OCI-LY3 (cell line): ENCODE results near the gene MACROD2.

Experiments
- H2AFZ ChIP-seq: fragments of 200-600, 300-600 bp; shearing (Covaris generic); 2 replicates; pipeline ENCODE4 v1.6.0; 2014; ENCODE audit warnings: antibody characterized with exemption, low read depth, low read length
- H3K27ac ChIP-seq: fragments of 200-600, 300-600 bp; sonication (generic); 2 replicates; pipeline ENCODE4 v1.5.1; 2014; ENCODE audit warnings: mild to moderate bottlenecking, low read length, moderate library complexity, mixed read lengths
- H3K27me3 ChIP-seq: fragments of 200-600, 300-600 bp; sonication (generic); 2 replicates; pipeline ENCODE4 v1.6.1; 2014; ENCODE audit warnings: low read depth, low read length, mixed read lengths
- H3K36me3 ChIP-seq: fragments of 200-600, 300-600 bp; sonication (generic); replicated peaks from 2 replicates; pipeline ENCODE3; 2014; ENCODE audit warnings: low read depth, low read length, mixed read lengths
- H3K4me1 ChIP-seq: fragments of 300-600, 200-600 bp; sonication (generic); 2 replicates; pipeline ENCODE4 v1.6.1; 2014; ENCODE audit warnings: low read length, mixed read lengths
- H3K4me2 ChIP-seq: fragments of 200-600, 300-600 bp; sonication (generic); 2 replicates; pipeline ENCODE4 v1.6.1; 2014; ENCODE audit warnings: low read length, mixed read lengths
- H3K4me3 ChIP-seq: fragments of 300-600, 200-600 bp; sonication (generic); 2 replicates; pipeline ENCODE4 v1.5.1; 2014; ENCODE audit warnings: antibody characterized with exemption, mild to moderate bottlenecking, low read length, moderate library complexity
- H3K79me2 ChIP-seq: fragments of 300-600, 200-600 bp; shearing (Covaris generic); 2 replicates; pipeline ENCODE4 v1.6.1; 2014; ENCODE audit warnings: mild to moderate bottlenecking, low read length, mixed read lengths
- H3K9ac ChIP-seq: fragments of 300-600, 200-600 bp; shearing (Covaris generic); 2 replicates; pipeline ENCODE4 v1.6.0; 2014; ENCODE audit warnings: mild to moderate bottlenecking, low read length, moderate library complexity
- H3K9me3 ChIP-seq: fragments of 200-600, 300-600 bp; shearing (Covaris generic); 2 replicates; pipeline ENCODE4 v1.6.1; 2014; ENCODE audit warnings: low read length, mixed read lengths; ENCODE audit not compliant: insufficient read depth
- H4K20me1 ChIP-seq: fragments of 200-600, 300-600 bp; sonication (generic); 2 replicates; pipeline ENCODE4 v1.6.1; 2016; ENCODE audit warnings: low read length, mixed read lengths; ENCODE audit not compliant: insufficient read depth
- CTCF ChIP-seq: fragments of 200-600, 300-600 bp; sonication (generic); IDR thresholded peaks from 2 replicates; pipeline ENCODE4 v1.5.1; 2014; ENCODE audit warnings: antibody characterized with exemption, low read length, low read depth
- EZH2phosphoT487 ChIP-seq: fragments of 200-600 bp; shearing (Covaris generic); IDR thresholded peaks from 2 replicates; pipeline ENCODE4 v1.6.1; 2018; ENCODE audit warnings: antibody characterized with exemption, mixed run types, low read depth

Gene MACROD2

GRCh38 chr20:15774926-15775325 is 1779.6 kb downstream of the MACROD2 start:
- H4K20me1 ChIP-seq = no peaks in the 10 kb centered on the region
- no peaks in the 10 kb centered on the region for H3K9me3 ChIP-seq
- H3K4me1 ChIP-seq = peaks cover 37% of the 10 kb centered on the region
- no peaks in the 10 kb centered on the region for H3K27me3 ChIP-seq
- peak overlapping the region; percentile 64 for H3K4me2 ChIP-seq
- H3K9ac ChIP-seq = no peak overlapping the region
- H3K36me3 ChIP-seq = no peaks in the 10 kb centered on the region
- no peak overlapping the region for H3K27ac ChIP-seq
- H3K4me3 ChIP-seq = 0 out of 2 replicates have a peak overlapping the region, but pooled peaks have one; percentile 18
- H3K79me2 ChIP-seq = no peaks in the 10 kb centered on the region
- TF ChIP-seq CTCF = no peak
- no peak for TF ChIP-seq EZH2phosphoT487
- H2AFZ ChIP-seq = no peak overlapping the region

GRCh38 chr20:15776770-15777466 is 1781.6 kb downstream of the MACROD2 start:
- H3K9ac ChIP-seq = no peak overlapping the region
- TF ChIP-seq CTCF = no peak
- no peak for TF ChIP-seq EZH2phosphoT487
- H3K9me3 ChIP-seq = no peaks in the 10 kb centered on the region
- peaks cover 37% of the 10 kb centered on the region for H3K4me1 ChIP-seq
- H3K4me3 ChIP-seq = peak overlapping the region; percentile 4; the same call in 1 of the 2 replicates
- H2AFZ ChIP-seq = no peak overlapping the region
- no peaks in the 10 kb centered on the region for H4K20me1 ChIP-seq
- H3K36me3 ChIP-seq = no peaks in the 10 kb centered on the region
- H3K27me3 ChIP-seq = no peaks in the 10 kb centered on the region
- H3K79me2 ChIP-seq = no peaks in the 10 kb centered on the region
- H3K4me2 ChIP-seq = peak overlapping the region; percentile 34
- H3K27ac ChIP-seq = no peak overlapping the region

GRCh38 chr20:15784020-15784419 is 1788.7 kb downstream of the MACROD2 start:
- no peaks in the 10 kb centered on the region for H3K27me3 ChIP-seq
- no peak overlapping the region for H2AFZ ChIP-seq
- no peaks in the 10 kb centered on the region for H3K79me2 ChIP-seq
- H4K20me1 ChIP-seq = no peaks in the 10 kb centered on the region
- no peaks in the 10 kb centered on the region for H3K9me3 ChIP-seq
- no peak overlapping the region for H3K4me3 ChIP-seq
- H3K27ac ChIP-seq = no peak overlapping the region
- no peak overlapping the region for H3K9ac ChIP-seq
- no peaks in the 10 kb centered on the region for H3K36me3 ChIP-seq
- no peak overlapping the region for H3K4me2 ChIP-seq
- TF ChIP-seq EZH2phosphoT487 (no peak), CTCF (no peak)
- no peaks in the 10 kb centered on the region for H3K4me1 ChIP-seq

GRCh38 chr20:15789079-15789478 is 1793.8 kb downstream of the MACROD2 start:
- Histone ChIP-seq H3K79me2 (no peaks in the 10 kb centered on the region), H3K4me2 (no peak overlapping the region), H3K4me1 (no peaks in the 10 kb centered on the region), H3K27ac (no peak overlapping the region), H3K36me3 (no peaks in the 10 kb centered on the region), H3K9ac (no peak overlapping the region), H3K27me3 (no peaks in the 10 kb centered on the region), H4K20me1 (no peaks in the 10 kb centered on the region), H3K4me3 (no peak overlapping the region), H3K9me3 (no peaks in the 10 kb centered on the region), H2AFZ (no peak overlapping the region)
- TF ChIP-seq EZH2phosphoT487 = no peak
- no peak for TF ChIP-seq CTCF
